LNCAP (cell line): ENCODE data around the gene ATXN7.

Source experiments
- CTCF ChIP-seq: fragments of 450-650 bp; IDR thresholded peaks from 2 replicates; pipeline ENCODE4 v1.5.1; 2017; ENCODE audit warnings: mild to moderate bottlenecking

ATXN7 gene

GRCh38 chr3:63979093-63979885, 115.6 kb downstream of the ATXN7 start:
- TF ChIP-seq CTCF, result no peak

GRCh38 chr3:63980019-63980418, 116.4 kb downstream of the ATXN7 start:
- no peak for TF ChIP-seq CTCF

- no peak for TF ChIP-seq CTCF
These were observed 117.3 kb downstream of the ATXN7 start for GRCh38 chr3:63980830-63981498.

- TF ChIP-seq CTCF, result no peak
These were observed 118.3 kb downstream of the ATXN7 start for GRCh38 chr3:63981980-63982379.

- TF ChIP-seq CTCF, result no peak
These were observed 120.7 kb downstream of the ATXN7 start for GRCh38 chr3:63984391-63984790.

- TF ChIP-seq CTCF, result no peak
These were observed 122.5 kb downstream of the ATXN7 start for GRCh38 chr3:63986146-63986545.

- no peak for TF ChIP-seq CTCF
These were observed 123.2 kb downstream of the ATXN7 start for GRCh38 chr3:63986831-63987230.
